HG03439 (cell line): Measurements from ENCODE around the gene TMEM145.

ENCODE experiments used
- ATAC-seq: cut with Tn5 transposase; IDR thresholded peaks from one replicate; pipeline ENCODE4 v1.9.1; 2021; ENCODE audit warnings: mild to moderate bottlenecking, moderate library complexity; ENCODE audit not compliant: unreplicated experiment

Gene TMEM145

DNA sequence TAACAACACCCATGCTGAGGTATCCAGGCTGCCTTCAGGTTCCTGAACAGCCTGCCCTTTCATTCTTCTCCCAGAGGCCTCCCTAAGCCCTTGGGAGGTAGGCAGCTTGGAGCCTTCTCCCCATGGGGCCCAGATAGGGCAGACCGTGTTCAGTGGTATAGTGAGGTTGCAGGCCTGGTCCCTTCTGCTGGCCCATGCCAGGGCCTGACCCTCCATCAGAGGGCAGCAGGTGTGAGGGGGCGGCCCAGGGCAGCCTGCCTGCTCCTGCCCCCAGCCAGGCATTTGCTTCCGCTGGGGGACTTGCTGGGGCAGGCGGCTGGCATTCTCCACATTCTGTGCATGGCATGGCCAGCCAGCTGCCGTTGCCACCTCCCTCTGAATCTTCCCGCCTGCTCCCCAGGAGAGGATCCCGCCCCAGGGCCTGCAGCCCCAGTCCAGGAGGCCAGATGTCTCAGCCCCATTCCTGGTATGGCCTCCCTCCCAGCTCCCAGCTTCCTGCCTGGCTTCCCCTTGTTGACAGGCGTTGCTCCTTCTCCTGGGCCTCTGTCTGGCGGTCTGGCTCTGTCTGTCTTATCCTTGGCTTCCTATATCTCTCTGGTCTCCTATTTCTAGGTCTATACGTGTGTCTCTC, 35.2 kb upstream of the TMEM145 start:
- ATAC-seq: no peak

DNA sequence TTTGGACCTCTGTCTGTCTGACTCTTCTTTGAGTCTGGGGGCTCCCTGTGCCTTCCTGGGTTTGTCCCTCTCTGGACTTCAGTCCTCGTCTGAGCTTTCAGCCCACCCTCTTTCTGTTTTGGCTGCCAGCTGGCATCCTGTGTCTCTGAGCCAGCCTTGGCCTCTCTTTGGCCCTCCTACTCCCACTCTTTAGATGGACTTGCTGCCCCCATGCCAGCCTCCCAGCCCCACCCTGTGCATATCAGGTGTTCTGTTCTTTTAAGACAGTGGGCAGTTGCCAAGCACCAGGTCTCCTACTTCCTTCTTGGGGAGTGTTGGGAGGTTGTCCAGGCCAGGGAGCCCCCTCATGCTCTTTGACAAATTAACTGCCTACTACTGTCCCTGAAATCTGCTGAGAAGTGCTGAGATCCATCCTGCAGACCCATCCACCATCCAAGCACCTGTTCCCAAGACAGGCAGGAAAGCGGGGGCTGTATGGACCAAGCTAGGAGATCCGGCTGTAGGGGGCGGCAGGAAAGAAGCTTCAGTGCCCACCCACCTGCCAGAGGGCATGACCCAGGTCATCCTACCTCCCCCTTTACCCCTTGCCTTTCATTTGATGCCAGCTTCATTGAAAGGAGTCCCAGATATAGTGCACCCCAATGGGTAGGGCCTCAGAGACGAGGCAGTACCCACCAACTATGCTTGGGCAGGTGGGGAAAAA, 34.5 kb upstream of the TMEM145 start:
- no peak for ATAC-seq

GRCh38 chr19:42279155-42279901, 33.8 kb upstream of the TMEM145 start:
- ATAC-seq: no peak

- no peak for ATAC-seq
These were observed 33.0 kb upstream of the TMEM145 start for GRCh38 chr19:42279902-42280814.

GRCh38 chr19:42280815-42281145, 32.3 kb upstream of the TMEM145 start:
- no peak for ATAC-seq

GRCh38 chr19:42281146-42281826, 31.8 kb upstream of the TMEM145 start:
- no peak for ATAC-seq

DNA sequence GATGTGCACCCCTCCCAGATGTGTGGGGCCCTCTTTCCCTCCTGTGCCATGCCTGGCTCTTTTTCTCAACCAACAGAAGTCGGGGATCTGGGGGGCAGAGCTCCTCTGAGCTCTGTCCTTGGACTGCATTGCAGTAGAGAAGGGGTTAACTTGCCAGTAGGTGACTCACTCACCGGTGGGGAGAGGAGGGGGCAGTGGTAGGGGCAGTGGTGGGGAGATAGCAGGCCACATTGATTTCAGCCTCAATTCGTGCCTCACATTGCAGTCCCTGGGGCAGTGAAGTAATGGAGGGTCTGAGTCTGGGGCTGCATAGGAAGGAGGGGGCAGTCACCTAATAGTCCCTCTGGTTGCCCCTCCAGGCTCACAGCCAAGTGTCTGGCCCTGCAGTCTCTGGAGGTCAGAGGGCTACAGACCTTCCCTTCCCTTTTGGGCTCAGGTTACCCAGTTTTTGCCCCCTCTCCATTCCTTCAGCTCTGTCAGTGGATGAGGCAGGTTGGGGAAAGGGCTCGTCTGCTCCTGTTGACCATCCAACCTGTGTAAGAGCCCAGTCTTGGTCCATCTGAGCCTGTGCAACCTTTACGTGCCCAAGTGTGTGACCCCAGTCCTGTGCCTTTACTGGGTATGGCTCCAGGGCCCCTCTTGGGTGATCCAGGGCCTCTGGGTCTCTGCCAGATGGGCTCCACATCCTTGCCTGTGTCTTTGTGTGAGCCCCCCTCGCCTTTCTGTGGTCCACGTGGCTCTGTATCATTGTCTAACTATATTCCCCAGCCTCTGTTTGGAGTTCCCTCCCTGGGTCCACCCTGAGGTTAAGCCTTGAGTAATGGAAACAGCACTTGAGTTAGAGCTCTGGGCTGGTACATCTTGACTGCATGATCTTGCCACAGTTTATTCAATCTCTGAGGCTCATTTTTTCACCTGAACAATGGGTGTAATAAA, 31.0 kb upstream of the TMEM145 start:
- ATAC-seq: no peak

DNA sequence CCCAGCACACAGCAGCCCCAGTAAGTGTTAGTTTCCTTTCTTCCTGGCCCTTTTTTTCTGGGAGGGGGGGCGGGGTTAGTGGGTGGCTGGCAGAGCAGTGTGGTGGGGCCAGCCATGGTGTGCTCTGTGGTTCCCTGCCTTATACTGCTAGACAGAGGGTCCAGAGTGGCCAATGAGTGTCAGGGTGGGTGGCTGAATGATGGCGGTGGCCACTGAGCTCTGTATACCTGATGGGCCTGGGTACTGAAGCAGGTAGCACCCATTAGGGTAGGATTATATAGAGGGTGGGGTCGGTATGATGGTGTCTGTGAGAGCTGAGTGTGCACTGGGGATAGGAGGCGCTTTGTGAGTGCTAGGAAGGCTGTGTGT, 30.3 kb upstream of the TMEM145 start:
- no peak for ATAC-seq

GRCh38 chr19:42283188-42284065, 29.7 kb upstream of the TMEM145 start:
- ATAC-seq: peak; percentile 41

DNA sequence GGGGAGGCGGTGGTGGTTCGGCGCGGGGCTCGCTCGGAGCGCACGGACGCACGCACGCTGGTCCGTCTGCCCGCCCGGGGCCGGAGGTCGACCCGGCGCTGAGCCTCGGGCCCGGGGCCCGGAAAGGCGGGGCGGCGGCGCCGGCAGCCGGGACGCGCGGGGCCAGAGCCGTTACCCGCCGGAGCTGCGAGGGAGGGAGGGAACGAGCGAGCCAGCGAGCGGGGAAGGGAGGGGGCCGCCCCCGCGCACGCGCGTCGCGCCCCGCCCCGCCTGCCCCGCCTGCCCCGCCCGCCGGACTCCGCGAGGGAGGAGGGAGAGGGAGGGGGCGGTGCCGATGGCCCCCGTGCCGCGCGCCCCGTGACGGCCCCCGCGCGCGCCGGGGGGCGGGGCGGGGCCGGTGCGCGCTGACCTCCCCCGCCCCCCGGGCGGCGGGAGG, 29.0 kb upstream of the TMEM145 start:
- ATAC-seq: peak; percentile 30

DNA sequence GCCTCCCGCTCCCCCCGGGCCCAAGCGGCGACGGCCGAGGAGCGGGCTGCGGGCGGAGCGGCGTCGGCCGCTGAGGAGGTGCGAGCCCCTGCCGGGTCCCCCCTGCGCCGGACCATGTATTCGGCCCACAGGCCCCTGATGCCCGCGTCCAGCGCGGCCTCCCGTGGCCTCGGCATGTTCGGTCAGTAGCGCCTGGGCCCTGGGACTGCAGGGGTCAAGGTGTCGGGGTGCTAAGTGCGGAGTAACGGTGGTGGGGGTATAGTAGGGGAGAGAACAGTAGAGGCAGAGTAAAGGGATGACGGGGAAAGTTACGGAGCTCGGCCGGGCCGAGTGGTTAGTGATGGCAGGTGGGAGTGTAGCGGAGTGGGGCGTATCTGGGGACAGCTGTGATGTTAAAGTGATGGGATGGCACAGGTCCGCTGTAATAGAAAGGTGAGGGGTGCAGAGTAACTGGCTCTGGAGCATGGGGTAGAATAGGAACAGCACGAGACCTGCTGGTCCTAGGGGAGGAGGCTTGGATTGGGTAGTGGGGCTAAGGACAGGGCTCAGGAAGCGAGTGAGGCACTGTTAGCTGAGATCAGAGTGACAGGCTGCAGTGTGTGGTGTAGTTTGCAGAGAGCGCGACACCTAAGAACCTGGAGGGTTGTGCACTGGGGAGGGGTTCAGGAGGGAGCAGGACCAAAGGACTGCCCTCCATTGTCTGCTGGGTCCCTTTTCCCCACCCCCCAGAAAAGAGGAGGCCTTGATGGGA, 28.3 kb upstream of the TMEM145 start:
- no peak for ATAC-seq

DNA sequence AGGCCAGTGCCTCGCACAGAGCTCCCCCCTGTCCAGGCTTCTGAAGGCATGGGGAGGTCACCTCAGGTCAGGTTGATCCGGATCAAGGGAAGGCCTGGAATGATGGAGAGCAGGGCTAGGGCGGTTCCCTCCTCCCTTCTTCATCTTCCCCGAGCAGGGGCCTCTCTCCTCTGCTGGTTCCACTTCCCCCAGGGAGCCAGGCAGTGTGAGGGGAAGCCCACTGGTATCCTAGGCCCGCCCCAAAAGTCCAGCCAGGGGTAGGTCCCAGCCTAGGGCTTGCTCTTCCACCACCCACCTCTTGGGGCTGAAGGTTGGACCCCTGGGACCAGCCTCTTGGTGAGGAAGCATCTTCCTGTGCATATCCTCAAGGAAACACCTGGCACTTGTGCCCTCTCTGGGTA, 27.6 kb upstream of the TMEM145 start:
- no peak for ATAC-seq

DNA sequence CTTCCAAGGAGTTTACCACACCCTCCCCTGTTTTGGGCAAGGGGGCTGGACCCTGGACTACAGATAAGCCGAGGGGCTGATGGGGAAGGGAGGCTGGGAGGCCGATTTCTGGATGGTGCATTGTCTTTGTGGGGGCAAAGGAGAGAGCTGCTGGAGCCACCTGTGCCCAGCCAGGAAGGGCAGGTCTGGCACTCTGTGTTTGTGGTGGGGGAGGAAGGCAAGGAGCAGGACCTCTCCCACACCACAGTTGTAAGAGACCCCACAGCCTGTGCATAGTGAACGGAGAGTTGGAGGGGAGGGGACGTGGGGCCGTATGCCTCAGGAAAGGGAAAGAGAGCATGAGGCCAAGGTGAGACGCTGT, 27.1 kb upstream of the TMEM145 start:
- no peak for ATAC-seq

- ATAC-seq: no peak
These were observed 26.6 kb upstream of the TMEM145 start for GRCh38 chr19:42286349-42287016.

- no peak for ATAC-seq
These were observed 25.9 kb upstream of the TMEM145 start for GRCh38 chr19:42287017-42287826.

DNA sequence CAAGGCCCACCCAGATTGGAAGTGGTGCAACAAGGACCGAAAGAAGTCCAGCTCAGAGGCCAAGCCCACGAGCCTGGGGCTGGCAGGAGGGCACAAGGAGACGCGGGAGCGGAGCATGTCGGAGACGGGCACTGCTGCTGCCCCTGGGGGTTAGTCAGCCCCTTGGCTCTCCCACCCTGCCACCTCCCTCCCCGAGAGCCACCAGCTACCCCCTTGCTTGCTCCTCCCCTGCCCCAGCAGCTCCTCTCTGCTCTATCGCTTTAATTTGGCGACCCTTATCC, 25.3 kb upstream of the TMEM145 start:
- ATAC-seq: no peak

DNA sequence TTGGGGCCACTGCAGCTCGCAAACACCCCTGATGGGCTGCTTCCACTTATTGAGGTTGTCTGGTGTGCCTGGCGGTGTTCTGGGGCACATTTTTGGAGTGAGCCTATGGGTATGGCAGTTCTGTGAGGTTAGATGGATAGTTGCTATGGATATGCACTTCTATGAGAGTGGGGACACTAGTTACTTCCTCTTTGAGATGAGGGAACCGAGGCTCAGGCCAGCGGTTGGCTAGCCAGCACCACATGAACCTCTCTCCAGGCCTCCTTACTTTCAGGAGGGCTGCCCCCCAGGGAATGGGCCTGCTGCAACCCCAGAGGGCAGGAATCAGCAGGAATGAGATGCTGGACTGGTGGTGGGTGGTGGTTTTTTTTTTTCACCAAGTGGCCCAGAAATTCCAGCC, 24.7 kb upstream of the TMEM145 start:
- ATAC-seq: no peak
